ENCODE results near the gene IL23R. TPM values are rescaled to one million over a fixed set of nuclear protein-coding genes. Genes with fewer than 3 reads are reported as not detected.

IL23R gene
- total RNA-seq, 2 experiments from 2014 or later: 0.23 TPM; not detected in 1

GRCh38 chr1:67134695-67135094, 31.6 kb upstream of the IL23R start, which contains the start of gene C1orf141:
Gene C1orf141, minus strand, starts transcription at chr1:67134970. Its CDS starts 7,730 bp downstream, at chr1:67127240.
- ChIA-PET POLR2A (interaction anchor here (0.7 kb wide), 1 partner anchor 357 kb away, joined by 3 read pairs; no protein-coding TSS in a partner anchor), CTCF (ENCODE audit: unreplicated experiment) (no interaction called here)
- H3K36me3 ChIP-seq (ENCODE audit: insufficient read depth, low read length): no peaks in the 10 kb centered on the region
- H3K79me2 ChIP-seq (ENCODE audit: insufficient read depth, low read depth, low read length): no peaks in the 10 kb centered on the region
- DNase-seq (ENCODE audit: low spot score): no peak
- no peak within 1 kb of the TSS for H3K4me3 ChIP-seq (ENCODE audit: low read depth, low read length, poor library complexity, severe bottlenecking)
- no peaks in the 10 kb centered on the region for H3K4me1 ChIP-seq (ENCODE audit: insufficient read depth, low read length, poor library complexity, severe bottlenecking)
- H3K9me2 ChIP-seq (ENCODE audit: insufficient read depth, low read length): no peaks in the 10 kb centered on the region
- no peak for TF ChIP-seq CTCF (conservative IDR thresholded peaks at IDR 0.05; ENCODE audit: low read length)
- TF ChIP-seq EZH2phosphoT487 (IDR thresholded peaks at IDR 0.05; ENCODE audit: borderline replicate concordance, low read depth, low read length): no peak
- no peaks in the 10 kb centered on the region for H3K9me3 ChIP-seq (ENCODE audit: low read length)
- no TSS peak for BruUV-seq (replicated peaks)
- no peak within 1 kb of the TSS for H2AFZ ChIP-seq (ENCODE audit: low read length)
- H3K4me2 ChIP-seq (ENCODE audit: low read length): no peak within 1 kb of the TSS
- no peaks in the 10 kb centered on the region for H4K20me1 ChIP-seq (ENCODE audit: insufficient read depth, low read length)
- no peak within 1 kb of the TSS for H3K27ac ChIP-seq (ENCODE audit: low read depth, low read length, poor library complexity, severe bottlenecking)
- intact Hi-C loops (cut with micrococcal nuclease; ENCODE audit: unreplicated experiment): no loop called here

GRCh38 chr1:67135354-67135753, 30.9 kb upstream of the IL23R start:
- POLR2A ChIA-PET: interaction anchor here (0.6 to 1.2 kb wide), 5 partner anchors 9 to 909 kb away, joined by 3 to 7 read pairs (median 4); no protein-coding TSS in a partner anchor

More at GRCh38 chr1:67135354-67135753, 30.9 kb upstream of the IL23R start:
- no peak overlapping the region for H3K4me2 ChIP-seq (ENCODE audit: low read length)
- no peak for DNase-seq (ENCODE audit: low spot score)
- no peaks in the 10 kb centered on the region for H3K36me3 ChIP-seq (ENCODE audit: insufficient read depth, low read length)
- CTCF ChIA-PET (ENCODE audit: unreplicated experiment): no interaction called here
- intact Hi-C loops (cut with micrococcal nuclease; ENCODE audit: unreplicated experiment): no loop called here
- H3K4me3 ChIP-seq (ENCODE audit: low read depth, low read length, poor library complexity, severe bottlenecking): no peak overlapping the region
- H3K4me1 ChIP-seq (ENCODE audit: insufficient read depth, low read length, poor library complexity, severe bottlenecking): no peaks in the 10 kb centered on the region
- H3K9me2 ChIP-seq (ENCODE audit: insufficient read depth, low read length): no peaks in the 10 kb centered on the region
- no peak for TF ChIP-seq CTCF (conservative IDR thresholded peaks at IDR 0.05; ENCODE audit: low read length)
- no peak overlapping the region for H2AFZ ChIP-seq (ENCODE audit: low read length)
- no peaks in the 10 kb centered on the region for H3K79me2 ChIP-seq (ENCODE audit: insufficient read depth, low read depth, low read length)
- H3K27ac ChIP-seq (ENCODE audit: low read depth, low read length, poor library complexity, severe bottlenecking): no peak overlapping the region
- H4K20me1 ChIP-seq (ENCODE audit: insufficient read depth, low read length): no peaks in the 10 kb centered on the region
- BruUV-seq (replicated peaks): no TSS peak
- no peaks in the 10 kb centered on the region for H3K9me3 ChIP-seq (ENCODE audit: low read length)

Measured in OCI-LY7 (cell line).